ENCODE measurements around the gene GPAM.

DNA sequence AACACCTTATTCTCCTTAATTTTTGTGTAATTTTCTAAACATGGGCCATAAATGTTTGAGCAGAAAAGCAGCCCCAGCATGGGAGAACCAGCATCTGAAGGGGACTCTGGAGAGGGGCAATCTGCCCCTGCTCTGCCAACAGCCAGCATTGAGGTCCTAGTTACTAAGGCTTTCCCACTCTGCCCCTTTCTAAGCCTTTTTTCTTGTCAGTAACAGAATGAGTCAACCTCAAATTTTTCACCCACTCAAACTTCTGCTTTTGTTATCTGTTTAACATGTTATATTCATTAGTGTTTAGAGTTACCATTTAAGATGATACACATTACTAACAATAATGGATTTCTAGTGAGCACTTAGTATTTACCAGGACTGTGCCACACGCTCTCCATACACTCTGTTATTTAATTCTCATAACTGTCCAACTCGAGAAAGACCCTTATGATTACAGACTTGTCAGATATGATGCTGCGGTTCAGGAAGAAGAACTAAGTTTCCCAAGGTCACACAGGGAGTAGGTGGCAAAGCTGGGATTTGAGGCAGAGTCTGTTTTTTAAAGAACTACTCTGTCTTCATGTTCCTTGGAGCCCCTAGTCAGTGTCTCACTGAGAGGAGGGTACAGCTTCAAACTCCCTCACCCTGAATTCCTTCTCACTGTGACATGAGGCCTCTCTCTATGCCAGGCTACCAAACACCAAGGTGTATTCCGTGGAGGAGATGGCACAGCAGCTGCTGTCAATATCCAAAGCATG lies 19.9 kb upstream of the GPAM start:
- TF ChIP-seq, protein P1, sequence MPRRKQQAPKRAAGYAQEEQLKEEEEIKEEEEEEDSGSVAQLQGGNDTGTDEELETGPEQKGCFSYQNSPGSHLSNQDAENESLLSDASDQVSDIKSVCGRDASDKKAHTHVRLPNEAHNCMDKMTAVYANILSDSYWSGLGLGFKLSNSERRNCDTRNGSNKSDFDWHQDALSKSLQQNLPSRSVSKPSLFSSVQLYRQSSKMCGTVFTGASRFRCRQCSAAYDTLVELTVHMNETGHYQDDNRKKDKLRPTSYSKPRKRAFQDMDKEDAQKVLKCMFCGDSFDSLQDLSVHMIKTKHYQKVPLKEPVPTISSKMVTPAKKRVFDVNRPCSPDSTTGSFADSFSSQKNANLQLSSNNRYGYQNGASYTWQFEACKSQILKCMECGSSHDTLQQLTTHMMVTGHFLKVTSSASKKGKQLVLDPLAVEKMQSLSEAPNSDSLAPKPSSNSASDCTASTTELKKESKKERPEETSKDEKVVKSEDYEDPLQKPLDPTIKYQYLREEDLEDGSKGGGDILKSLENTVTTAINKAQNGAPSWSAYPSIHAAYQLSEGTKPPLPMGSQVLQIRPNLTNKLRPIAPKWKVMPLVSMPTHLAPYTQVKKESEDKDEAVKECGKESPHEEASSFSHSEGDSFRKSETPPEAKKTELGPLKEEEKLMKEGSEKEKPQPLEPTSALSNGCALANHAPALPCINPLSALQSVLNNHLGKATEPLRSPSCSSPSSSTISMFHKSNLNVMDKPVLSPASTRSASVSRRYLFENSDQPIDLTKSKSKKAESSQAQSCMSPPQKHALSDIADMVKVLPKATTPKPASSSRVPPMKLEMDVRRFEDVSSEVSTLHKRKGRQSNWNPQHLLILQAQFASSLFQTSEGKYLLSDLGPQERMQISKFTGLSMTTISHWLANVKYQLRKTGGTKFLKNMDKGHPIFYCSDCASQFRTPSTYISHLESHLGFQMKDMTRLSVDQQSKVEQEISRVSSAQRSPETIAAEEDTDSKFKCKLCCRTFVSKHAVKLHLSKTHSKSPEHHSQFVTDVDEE (CRISPR knock-in tag; IDR thresholded peaks at IDR 0.05) = no peak
- TF ChIP-seq, protein P2, sequence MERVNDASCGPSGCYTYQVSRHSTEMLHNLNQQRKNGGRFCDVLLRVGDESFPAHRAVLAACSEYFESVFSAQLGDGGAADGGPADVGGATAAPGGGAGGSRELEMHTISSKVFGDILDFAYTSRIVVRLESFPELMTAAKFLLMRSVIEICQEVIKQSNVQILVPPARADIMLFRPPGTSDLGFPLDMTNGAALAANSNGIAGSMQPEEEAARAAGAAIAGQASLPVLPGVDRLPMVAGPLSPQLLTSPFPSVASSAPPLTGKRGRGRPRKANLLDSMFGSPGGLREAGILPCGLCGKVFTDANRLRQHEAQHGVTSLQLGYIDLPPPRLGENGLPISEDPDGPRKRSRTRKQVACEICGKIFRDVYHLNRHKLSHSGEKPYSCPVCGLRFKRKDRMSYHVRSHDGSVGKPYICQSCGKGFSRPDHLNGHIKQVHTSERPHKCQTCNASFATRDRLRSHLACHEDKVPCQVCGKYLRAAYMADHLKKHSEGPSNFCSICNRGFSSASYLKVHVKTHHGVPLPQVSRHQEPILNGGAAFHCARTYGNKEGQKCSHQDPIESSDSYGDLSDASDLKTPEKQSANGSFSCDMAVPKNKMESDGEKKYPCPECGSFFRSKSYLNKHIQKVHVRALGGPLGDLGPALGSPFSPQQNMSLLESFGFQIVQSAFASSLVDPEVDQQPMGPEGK (CRISPR knock-in tag; IDR thresholded peaks at IDR 0.05; ENCODE audit: borderline replicate concordance) = no peak
- no peak for TF ChIP-seq ZFP30 (CRISPR knock-in tag; IDR thresholded peaks at IDR 0.05)
- no peak for TF ChIP-seq ZC3H10 (CRISPR knock-in tag; IDR thresholded peaks at IDR 0.05)
- TF ChIP-seq RARB (CRISPR knock-in tag; IDR thresholded peaks at IDR 0.05) = no peak
- no peak for TF ChIP-seq TOX (CRISPR knock-in tag; IDR thresholded peaks at IDR 0.05; ENCODE audit: borderline replicate concordance)

Data from SK-N-SH treated with all-trans-retinoic acid at 6 μM for 48 hours (cell line).